Esophagus squamous epithelium (tissue), 4 donors: ENCODE measurements around the gene PCSK5.
"Not testable (repeated sequence)": the region's sequence is repeated elsewhere in the genome, so short reads cannot be mapped to it uniquely, and the experiment has no call there.

Experiments
- POLR2A ChIP-seq, 4 donors: fragments of 450-650 bp; IDR thresholded peaks; one replicate each; pipeline ENCODE4 v1.6.1; 2017; ENCODE audit warnings: antibody characterized with exemption in 4 of 4, mild to moderate bottlenecking in 4 of 4, moderate library complexity in 3 of 4
- TF ChIP-seq, protein P1 (sequence below), 6 experiments: fragments of 450-650 bp in 4 of 6; fragments of 200-600 bp in 2 of 6; sonication (generic) in 2 of 6; IDR thresholded peaks; one replicate each; pipeline ENCODE4 v1.5.1; 2016 to 2019; ENCODE audit warnings: antibody characterized with exemption in 6 of 6, mild to moderate bottlenecking in 4 of 6, moderate library complexity in 4 of 6

- TF ChIP-seq, protein P1, sequence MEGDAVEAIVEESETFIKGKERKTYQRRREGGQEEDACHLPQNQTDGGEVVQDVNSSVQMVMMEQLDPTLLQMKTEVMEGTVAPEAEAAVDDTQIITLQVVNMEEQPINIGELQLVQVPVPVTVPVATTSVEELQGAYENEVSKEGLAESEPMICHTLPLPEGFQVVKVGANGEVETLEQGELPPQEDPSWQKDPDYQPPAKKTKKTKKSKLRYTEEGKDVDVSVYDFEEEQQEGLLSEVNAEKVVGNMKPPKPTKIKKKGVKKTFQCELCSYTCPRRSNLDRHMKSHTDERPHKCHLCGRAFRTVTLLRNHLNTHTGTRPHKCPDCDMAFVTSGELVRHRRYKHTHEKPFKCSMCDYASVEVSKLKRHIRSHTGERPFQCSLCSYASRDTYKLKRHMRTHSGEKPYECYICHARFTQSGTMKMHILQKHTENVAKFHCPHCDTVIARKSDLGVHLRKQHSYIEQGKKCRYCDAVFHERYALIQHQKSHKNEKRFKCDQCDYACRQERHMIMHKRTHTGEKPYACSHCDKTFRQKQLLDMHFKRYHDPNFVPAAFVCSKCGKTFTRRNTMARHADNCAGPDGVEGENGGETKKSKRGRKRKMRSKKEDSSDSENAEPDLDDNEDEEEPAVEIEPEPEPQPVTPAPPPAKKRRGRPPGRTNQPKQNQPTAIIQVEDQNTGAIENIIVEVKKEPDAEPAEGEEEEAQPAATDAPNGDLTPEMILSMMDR (IDR thresholded peaks at IDR 0.05): not testable (repeated sequence)
- TF ChIP-seq POLR2A (IDR thresholded peaks at IDR 0.05): not testable (repeated sequence)
Observed at GRCh38 chr9:76081281-76081680, 190.8 kb downstream of the PCSK5 start.
